ENCODE measurements around the gene ATL3. TPM values are rescaled to one million over a fixed set of nuclear protein-coding genes. Genes with fewer than 3 reads are reported as not detected.

Gene ATL3
- total RNA-seq, 3 donors from 2014 or later (not counting 1 experiment from before 2014, with no cell fraction given), result 35.7 to 46.8 (median 41.6) TPM

DNA sequence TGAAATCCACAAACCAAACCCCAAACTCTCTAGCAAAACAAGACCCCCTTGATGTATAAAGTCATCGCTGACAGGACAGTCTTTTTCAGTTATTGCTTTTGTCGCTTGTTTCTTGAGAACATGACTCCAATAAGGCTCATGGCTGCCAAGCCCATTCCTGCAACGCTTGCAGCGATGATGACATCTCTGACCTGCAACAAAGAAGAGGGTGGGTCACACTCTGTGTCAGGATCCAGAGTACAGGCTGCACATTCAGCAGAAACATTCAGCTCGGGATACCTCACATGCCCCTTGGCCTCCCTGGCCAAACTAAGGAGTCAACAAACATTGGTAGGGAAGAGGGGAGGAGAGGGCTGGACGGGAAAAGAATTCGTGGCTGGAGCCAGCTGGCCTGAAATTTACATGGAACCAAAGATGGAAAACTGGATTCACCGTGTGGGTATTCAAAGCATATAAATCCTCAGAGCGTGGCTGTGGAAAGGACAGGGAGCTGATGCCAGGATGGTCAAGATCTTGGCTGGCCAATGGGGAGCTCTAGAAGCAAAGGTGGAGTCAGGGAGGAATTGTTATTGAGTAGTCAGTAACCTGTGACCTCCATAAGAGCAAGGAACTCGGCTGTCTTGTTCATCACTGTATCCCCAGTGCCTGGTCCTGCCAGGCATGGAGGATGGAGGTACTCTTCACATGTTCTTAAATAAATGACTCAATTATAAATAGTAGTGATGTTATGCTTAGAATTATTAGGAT is 96.1 kb downstream of the ATL3 start:
- Mint-ChIP-seq H3K4me1 (peaks cover 46 to 48% of the 10 kb centered on the region in 2 donors), H3K4me3 (peak overlapping the region; percentile 85), H3K27me3 (ENCODE audit: low read depth in 2 of 2) (no peaks in the 10 kb centered on the region), H3K9me3 (no peaks in the 10 kb centered on the region), H3K36me3 (no peaks in the 10 kb centered on the region), H3K27ac (peak overlapping the region; percentile 91 to 93)
- TF ChIP-seq, protein P1, sequence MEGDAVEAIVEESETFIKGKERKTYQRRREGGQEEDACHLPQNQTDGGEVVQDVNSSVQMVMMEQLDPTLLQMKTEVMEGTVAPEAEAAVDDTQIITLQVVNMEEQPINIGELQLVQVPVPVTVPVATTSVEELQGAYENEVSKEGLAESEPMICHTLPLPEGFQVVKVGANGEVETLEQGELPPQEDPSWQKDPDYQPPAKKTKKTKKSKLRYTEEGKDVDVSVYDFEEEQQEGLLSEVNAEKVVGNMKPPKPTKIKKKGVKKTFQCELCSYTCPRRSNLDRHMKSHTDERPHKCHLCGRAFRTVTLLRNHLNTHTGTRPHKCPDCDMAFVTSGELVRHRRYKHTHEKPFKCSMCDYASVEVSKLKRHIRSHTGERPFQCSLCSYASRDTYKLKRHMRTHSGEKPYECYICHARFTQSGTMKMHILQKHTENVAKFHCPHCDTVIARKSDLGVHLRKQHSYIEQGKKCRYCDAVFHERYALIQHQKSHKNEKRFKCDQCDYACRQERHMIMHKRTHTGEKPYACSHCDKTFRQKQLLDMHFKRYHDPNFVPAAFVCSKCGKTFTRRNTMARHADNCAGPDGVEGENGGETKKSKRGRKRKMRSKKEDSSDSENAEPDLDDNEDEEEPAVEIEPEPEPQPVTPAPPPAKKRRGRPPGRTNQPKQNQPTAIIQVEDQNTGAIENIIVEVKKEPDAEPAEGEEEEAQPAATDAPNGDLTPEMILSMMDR (IDR thresholded peaks at IDR 0.05), result no peak
- peak overlapping the region; percentile 86 for H3K27ac ChIP-seq (ENCODE audit: low read length)
- H3K27me3 ChIP-seq (ENCODE audit: control insufficient read depth, insufficient read depth, low read length), result no peaks in the 10 kb centered on the region
- 95% methylated on average over 10 of the region's 10 CpGs for WGBS (ENCODE audit: insufficient coverage)
- peaks cover 2% of the 10 kb centered on the region for H3K9me3 ChIP-seq (ENCODE audit: control insufficient read depth, insufficient read depth, low read length)
- intact Hi-C loops (cut with micrococcal nuclease), result loop anchor here (1.0 to 5.0 kb wide), 2 partner anchors 7 to 37 kb away; partner anchors contain the start of gene PLAAT3
- ATAC-seq (peak in 2 of 3 donors; percentile 7 to 12), DNase-seq (no peak)
- H3K4me3 ChIP-seq (ENCODE audit: low read length), result peak overlapping the region; percentile 12
- peaks cover 18% of the 10 kb centered on the region for H3K4me1 ChIP-seq (ENCODE audit: control insufficient read depth, insufficient read depth, low read length)
- H3K36me3 ChIP-seq (ENCODE audit: control insufficient read depth, insufficient read depth, low read length), result peaks cover 2% of the 10 kb centered on the region

Other genes with a start within 250 kb of the ATL3 start
- 1 to 10 TPM in 1 of 3 donors, under 1 TPM in 2; 0.59 to 3.0 (median 0.95) TPM for gene PLAAT5, start 180.2 kb downstream of the ATL3 start, total RNA-seq
- gene LGALS12, start 165.3 kb downstream of the ATL3 start, total RNA-seq, result 1 to 10 TPM in 1 of 3 donors, under 1 TPM in 2; 0.23 to 1.8 (median 0.38) TPM
- gene PLAAT4, start 134.6 kb downstream of the ATL3 start, total RNA-seq, result 100 to 1,000 TPM; 204 to 215 (median 210) TPM
- 1 to 10 TPM; 1.6 to 5.6 (median 4.6) TPM for gene PLAAT2, start 108.0 kb downstream of the ATL3 start, total RNA-seq
- 10 to 100 TPM; 32.5 to 34.1 (median 34.1) TPM for gene PLAAT3, start 56.9 kb downstream of the ATL3 start, total RNA-seq
- gene RTN3, start 10.1 kb upstream of the ATL3 start, total RNA-seq, result 10 to 100 TPM; 36.9 to 43.0 (median 37.6) TPM
- 1 to 10 TPM; 3.7 to 5.3 (median 4.8) TPM for gene ZFTA, start 97.4 kb upstream of the ATL3 start, total RNA-seq
- gene SPINDOC, start 142.1 kb upstream of the ATL3 start, total RNA-seq, result 10 to 100 TPM; 15.6 to 25.3 (median 21.1) TPM
- 10 to 100 TPM; 63.8 to 88.4 (median 80.2) TPM for gene MARK2, start 167.7 kb upstream of the ATL3 start, total RNA-seq
- gene RCOR2, start 245.8 kb upstream of the ATL3 start, total RNA-seq, result not detected

All from natural killer cell (primary cell).